ENCODE results near the gene OR8S1.
A peak's percentile ranks its signal among the peaks of the same experiment; 100 is the strongest.
"Not testable (repeated sequence)": the region's sequence is repeated elsewhere in the genome, so short reads cannot be mapped to it uniquely, and the experiment has no call there.

OR8S1 gene

GRCh38 chr12:48536602-48537001 lies 11.2 kb downstream of the OR8S1 start:
- Histone ChIP-seq H3K27me3 (ENCODE audit: low read length) (no peaks in the 10 kb centered on the region), H3K36me3 (ENCODE audit: low read length) (no peaks in the 10 kb centered on the region), H3F3A (ENCODE audit: insufficient read depth) (no peaks in the 10 kb centered on the region), H4K20me1 (ENCODE audit: low read depth, low read length) (no peaks in the 10 kb centered on the region), H3K9me2 (replicated peaks; ENCODE audit: insufficient read depth, low read length) (no peaks in the 10 kb centered on the region), H3K4me3 (ENCODE audit: insufficient read depth, low read length, poor library complexity, severe bottlenecking) (no peak overlapping the region), H3K9me3 (ENCODE audit: insufficient read depth, low read length) (no peaks in the 10 kb centered on the region), H3K4me2 (ENCODE audit: low read depth, low read length, poor library complexity, severe bottlenecking) (no peak overlapping the region), H3K79me2 (ENCODE audit: insufficient read depth, low read length) (no peaks in the 10 kb centered on the region), H3K9ac (ENCODE audit: low read length) (no peak overlapping the region), H2AFZ (ENCODE audit: low read depth, low read length, severe bottlenecking) (no peak overlapping the region), H3K27ac (ENCODE audit: low read depth, low read length) (no peak overlapping the region)
- TF ChIP-seq EZH2phosphoT487 (conservative IDR thresholded peaks at IDR 0.05; ENCODE audit: low read length): no peak
- no peak for TF ChIP-seq CTCF (IDR thresholded peaks at IDR 0.05; ENCODE audit: insufficient read depth, low read length, poor library complexity, severe bottlenecking)

- Histone ChIP-seq H3F3A (ENCODE audit: insufficient read depth) (no peaks in the 10 kb centered on the region), H3K4me3 (ENCODE audit: insufficient read depth, low read length, poor library complexity, severe bottlenecking) (no peak overlapping the region), H3K9ac (ENCODE audit: low read length) (no peak overlapping the region), H3K9me3 (ENCODE audit: insufficient read depth, low read length) (no peaks in the 10 kb centered on the region), H4K20me1 (ENCODE audit: low read depth, low read length) (no peaks in the 10 kb centered on the region), H3K36me3 (ENCODE audit: low read length) (no peaks in the 10 kb centered on the region), H3K27me3 (ENCODE audit: low read length) (no peaks in the 10 kb centered on the region), H3K27ac (ENCODE audit: low read depth, low read length) (no peak overlapping the region), H2AFZ (ENCODE audit: low read depth, low read length, severe bottlenecking) (no peak overlapping the region), H3K4me2 (ENCODE audit: low read depth, low read length, poor library complexity, severe bottlenecking) (no peak overlapping the region), H3K9me2 (replicated peaks; ENCODE audit: insufficient read depth, low read length) (no peaks in the 10 kb centered on the region), H3K79me2 (ENCODE audit: insufficient read depth, low read length) (no peaks in the 10 kb centered on the region)
- TF ChIP-seq EZH2phosphoT487 (conservative IDR thresholded peaks at IDR 0.05; ENCODE audit: low read length) (no peak), CTCF (IDR thresholded peaks at IDR 0.05; ENCODE audit: insufficient read depth, low read length, poor library complexity, severe bottlenecking) (peak; percentile 69)
Measured at GRCh38 chr12:48542300-48542928, 17.0 kb downstream of the OR8S1 start.

GRCh38 chr12:48545833-48546469 lies 20.5 kb downstream of the OR8S1 start:
- H3K27me3 ChIP-seq (ENCODE audit: low read length): no peaks in the 10 kb centered on the region
- H3K9me2 ChIP-seq (replicated peaks; ENCODE audit: insufficient read depth, low read length): no peaks in the 10 kb centered on the region
- no peak overlapping the region for H3K4me3 ChIP-seq (ENCODE audit: insufficient read depth, low read length, poor library complexity, severe bottlenecking)
- H3K79me2 ChIP-seq (ENCODE audit: insufficient read depth, low read length): no peaks in the 10 kb centered on the region
- H3K36me3 ChIP-seq (ENCODE audit: low read length): no peaks in the 10 kb centered on the region
- H3K9me3 ChIP-seq (ENCODE audit: insufficient read depth, low read length): no peaks in the 10 kb centered on the region
- H3K9ac ChIP-seq (ENCODE audit: low read length): no peak overlapping the region
- H2AFZ ChIP-seq (ENCODE audit: low read depth, low read length, severe bottlenecking): no peak overlapping the region
- no peaks in the 10 kb centered on the region for H3F3A ChIP-seq (ENCODE audit: insufficient read depth)
- no peaks in the 10 kb centered on the region for H4K20me1 ChIP-seq (ENCODE audit: low read depth, low read length)
- TF ChIP-seq EZH2phosphoT487 (conservative IDR thresholded peaks at IDR 0.05; ENCODE audit: low read length) (no peak), CTCF (IDR thresholded peaks at IDR 0.05; ENCODE audit: insufficient read depth, low read length, poor library complexity, severe bottlenecking) (no peak)
- no peak overlapping the region for H3K4me2 ChIP-seq (ENCODE audit: low read depth, low read length, poor library complexity, severe bottlenecking)
- no peak overlapping the region for H3K27ac ChIP-seq (ENCODE audit: low read depth, low read length)

- not testable (repeated sequence) for H3K36me3 ChIP-seq (ENCODE audit: low read length); H3F3A ChIP-seq (ENCODE audit: insufficient read depth); H3K9me2 ChIP-seq (replicated peaks; ENCODE audit: insufficient read depth, low read length); H4K20me1 ChIP-seq (ENCODE audit: low read depth, low read length); H3K9ac ChIP-seq (ENCODE audit: low read length); H3K4me3 ChIP-seq (ENCODE audit: insufficient read depth, low read length, poor library complexity, severe bottlenecking); H3K79me2 ChIP-seq (ENCODE audit: insufficient read depth, low read length); H3K4me2 ChIP-seq (ENCODE audit: low read depth, low read length, poor library complexity, severe bottlenecking); H3K9me3 ChIP-seq (ENCODE audit: insufficient read depth, low read length); H3K27ac ChIP-seq (ENCODE audit: low read depth, low read length); H3K27me3 ChIP-seq (ENCODE audit: low read length); H2AFZ ChIP-seq (ENCODE audit: low read depth, low read length, severe bottlenecking)
Measured at GRCh38 chr12:48547012-48547411, 21.6 kb downstream of the OR8S1 start.

GRCh38 chr12:48551636-48552035 lies 26.2 kb downstream of the OR8S1 start:
- not testable (repeated sequence) for H3F3A ChIP-seq (ENCODE audit: insufficient read depth); H3K4me3 ChIP-seq (ENCODE audit: insufficient read depth, low read length, poor library complexity, severe bottlenecking); H3K27ac ChIP-seq (ENCODE audit: low read depth, low read length); H3K9me3 ChIP-seq (ENCODE audit: insufficient read depth, low read length); H3K27me3 ChIP-seq (ENCODE audit: low read length); H3K79me2 ChIP-seq (ENCODE audit: insufficient read depth, low read length); H3K9me2 ChIP-seq (replicated peaks; ENCODE audit: insufficient read depth, low read length); H3K4me2 ChIP-seq (ENCODE audit: low read depth, low read length, poor library complexity, severe bottlenecking); H3K9ac ChIP-seq (ENCODE audit: low read length); H4K20me1 ChIP-seq (ENCODE audit: low read depth, low read length); H2AFZ ChIP-seq (ENCODE audit: low read depth, low read length, severe bottlenecking); H3K36me3 ChIP-seq (ENCODE audit: low read length)

Data from SU-DHL-6 (cell line).